Measurements from ENCODE around the gene PGP. TPM values are rescaled to one million over a fixed set of nuclear protein-coding genes. Genes with fewer than 3 reads are reported as not detected.

Gene PGP
- total RNA-seq, 1 experiment from 2014 or later, result 32.6 TPM

DNA sequence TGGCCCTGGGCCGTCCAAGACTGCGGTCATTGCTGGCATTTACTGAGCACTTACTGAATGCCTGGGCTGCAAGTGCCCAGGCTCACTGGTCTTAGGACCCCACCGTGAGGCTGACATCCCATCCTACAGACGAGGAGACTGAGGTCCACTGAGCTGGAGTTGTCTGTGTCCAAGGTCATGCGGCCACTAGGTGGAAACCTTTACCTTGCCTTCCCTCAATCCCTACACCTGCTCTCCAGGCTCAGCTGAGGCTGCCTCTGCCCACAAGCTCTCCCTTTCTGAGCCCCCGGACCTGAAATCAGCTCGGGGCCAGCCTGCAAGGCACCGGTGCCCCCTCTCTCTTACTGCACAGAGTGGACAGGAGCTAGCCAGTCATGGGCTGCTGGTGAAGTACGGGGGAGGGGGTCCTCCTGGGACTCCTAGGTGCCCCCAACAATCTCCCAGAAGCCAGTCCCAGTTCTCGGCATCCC, 19.8 kb downstream of the PGP start:
- no peak overlapping the region for H3K4me3 ChIP-seq (replicated peaks in 1 of 2; ENCODE audit: low read depth in 1 of 2, low read length in 2 of 2)
- intact Hi-C loops (cut with micrococcal nuclease), result loop anchor here (2.0 to 10.0 kb wide), 2 partner anchors 56 to 310 kb away; partner anchors contain the start of gene ECI1
- ATAC-seq (peak; percentile 81), DNase-seq (ENCODE audit: low read depth, low spot score) (no peak)
- ChIA-PET POLR2A (interaction anchor here (1.0 to 1.6 kb wide), 4 partner anchors 28 to 56 kb away, joined by 4 to 11 read pairs (median 6); partner anchors contain the start of genes E4F1, ECI1 and TRAF7), CTCF (interaction anchor here (0.6 to 3.5 kb wide), 9 partner anchors 10 to 680 kb away, joined by 3 to 24 read pairs (median 4); partner anchors contain the start of genes ECI1, MLST8, PGP and TBC1D24), RAD21 (ENCODE audit: low non-redundant PET in 1 of 2, low total read pairs in 2 of 2, uncharacterized antibody in 2 of 2, unreplicated experiment in 2 of 2) (interaction anchor here (0.8 to 1.6 kb wide), 5 partner anchors 20 to 307 kb away, joined by 3 to 6 read pairs (median 5); partner anchors contain the start of genes ECI1 (in 1 of the 2) and PGP (in 1 of the 2))
- no peaks in the 10 kb centered on the region for H3K27me3 ChIP-seq (ENCODE audit: insufficient read depth, low read length)
- H3K9ac ChIP-seq (ENCODE audit: low read length), result no peak overlapping the region
- H3K9me2 ChIP-seq (ENCODE audit: insufficient read depth), result no peaks in the 10 kb centered on the region
- H3K36me3 ChIP-seq (ENCODE audit: control insufficient read depth in 1 of 2, insufficient read depth in 2 of 2, low read length in 2 of 2), result no peaks in the 10 kb centered on the region
- H2AFZ ChIP-seq (ENCODE audit: low read depth, low read length, poor library complexity, severe bottlenecking), result no peak overlapping the region
- H3K9me3 ChIP-seq (ENCODE audit: control insufficient read depth in 1 of 2, insufficient read depth in 1 of 2, low read depth in 1 of 2, low read length in 2 of 2), result no peaks in the 10 kb centered on the region
- no peaks in the 10 kb centered on the region for H3K79me2 ChIP-seq (ENCODE audit: insufficient read depth, low read length)
- no peaks in the 10 kb centered on the region for H4K20me1 ChIP-seq (ENCODE audit: insufficient read depth)
- TF ChIP-seq, protein P1, sequence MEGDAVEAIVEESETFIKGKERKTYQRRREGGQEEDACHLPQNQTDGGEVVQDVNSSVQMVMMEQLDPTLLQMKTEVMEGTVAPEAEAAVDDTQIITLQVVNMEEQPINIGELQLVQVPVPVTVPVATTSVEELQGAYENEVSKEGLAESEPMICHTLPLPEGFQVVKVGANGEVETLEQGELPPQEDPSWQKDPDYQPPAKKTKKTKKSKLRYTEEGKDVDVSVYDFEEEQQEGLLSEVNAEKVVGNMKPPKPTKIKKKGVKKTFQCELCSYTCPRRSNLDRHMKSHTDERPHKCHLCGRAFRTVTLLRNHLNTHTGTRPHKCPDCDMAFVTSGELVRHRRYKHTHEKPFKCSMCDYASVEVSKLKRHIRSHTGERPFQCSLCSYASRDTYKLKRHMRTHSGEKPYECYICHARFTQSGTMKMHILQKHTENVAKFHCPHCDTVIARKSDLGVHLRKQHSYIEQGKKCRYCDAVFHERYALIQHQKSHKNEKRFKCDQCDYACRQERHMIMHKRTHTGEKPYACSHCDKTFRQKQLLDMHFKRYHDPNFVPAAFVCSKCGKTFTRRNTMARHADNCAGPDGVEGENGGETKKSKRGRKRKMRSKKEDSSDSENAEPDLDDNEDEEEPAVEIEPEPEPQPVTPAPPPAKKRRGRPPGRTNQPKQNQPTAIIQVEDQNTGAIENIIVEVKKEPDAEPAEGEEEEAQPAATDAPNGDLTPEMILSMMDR (IDR thresholded peaks at IDR 0.05 in 2 of 3, conservative IDR thresholded peaks at IDR 0.05 in 1 of 3; ENCODE audit: borderline replicate concordance in 1 of 3, insufficient read depth in 1 of 3, low read depth in 2 of 3, low read length in 2 of 3), result peak; percentile 62 to 73 (median 63)
- TF ChIP-seq YY1 (IDR thresholded peaks at IDR 0.05; ENCODE audit: extremely low read depth, insufficient replicate concordance, low read depth, low read length) (no peak), RAD21 (IDR thresholded peaks at IDR 0.05; ENCODE audit: low read depth) (peak; percentile 93)
- H3K27ac ChIP-seq (ENCODE audit: low read depth, low read length), result no peak overlapping the region; the same call in 1 of the 2 replicates
- H3K4me2 ChIP-seq (ENCODE audit: low read length), result peak overlapping the region; percentile 88
- no TSS peak for BruUV-seq (replicated peaks)
- H3K4me1 ChIP-seq (ENCODE audit: control insufficient read depth in 1 of 2, insufficient read depth in 2 of 2, low read length in 2 of 2), result peaks cover 5 to 19% of the 10 kb centered on the region in 2 experiments
